HT-29 (cell line): Measurements from ENCODE around the gene LIN9. TPM values are rescaled to one million over a fixed set of nuclear protein-coding genes. Genes with fewer than 3 reads are reported as not detected.

Source experiments
- DNase-seq: peaks from one replicate; pipeline ENCODE4 v3.0.0-alpha.2; 2015; ENCODE audit warnings: low spot score
- total RNA-seq: library from RNA; depleted of rRNA; stranded (reverse); fragments of >200 nt; shearing (Covaris generic); gene quantifications from 2 replicates; pipeline ENCODE4 v1.2.3, GENCODE V29; 2014

Gene LIN9
- total RNA-seq, 1 experiment from 2014 or later, result 7.5 TPM

DNA sequence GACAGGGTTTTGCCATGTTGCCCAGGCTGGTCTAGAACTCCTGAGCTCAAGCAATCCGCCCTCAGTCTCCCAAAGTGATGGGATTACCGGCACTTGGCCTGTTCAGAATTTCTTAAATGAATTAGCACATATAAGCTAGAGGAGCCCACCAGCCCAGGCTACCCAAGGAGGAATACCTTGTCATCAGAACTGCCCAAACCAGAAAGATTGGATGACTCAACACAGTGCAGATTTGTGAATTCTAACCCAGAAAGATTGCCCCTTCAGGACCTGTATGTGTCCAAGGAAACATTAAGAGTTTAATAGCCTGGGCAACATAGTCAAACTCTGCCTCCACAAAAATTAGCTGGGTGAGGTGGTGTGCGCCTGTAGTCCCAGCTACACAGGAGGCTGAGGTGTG lies 14.0 kb upstream of the LIN9 start:
- DNase-seq, result no peak

DNA sequence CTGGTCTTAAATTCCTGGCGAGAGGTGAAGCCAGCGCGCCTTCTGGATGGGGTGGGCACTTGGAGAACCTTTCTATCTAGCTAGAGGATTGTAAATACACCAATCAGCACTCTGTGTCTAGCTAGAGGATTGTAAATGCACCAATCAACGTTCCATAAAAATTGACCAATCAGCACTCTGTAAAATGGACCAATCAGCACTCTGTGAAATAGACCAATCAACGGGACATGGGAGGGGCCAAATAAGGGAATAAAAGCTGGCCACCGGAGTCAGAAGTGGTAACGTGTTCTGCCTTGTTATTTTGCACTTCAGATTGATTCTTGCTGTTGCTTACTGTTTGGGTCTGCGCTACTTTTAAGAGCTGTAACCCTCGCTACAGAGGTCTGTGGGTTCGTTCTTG lies 12.0 kb upstream of the LIN9 start:
- DNase-seq, result no peak

GRCh38 chr1:226318471-226318870 lies 9.5 kb upstream of the LIN9 start:
- no peak for DNase-seq

- no peak for DNase-seq
Measured at GRCh38 chr1:226314055-226314454, 5.1 kb upstream of the LIN9 start.

GRCh38 chr1:226312065-226312464 lies 3.1 kb upstream of the LIN9 start:
- DNase-seq, result no peak

DNA sequence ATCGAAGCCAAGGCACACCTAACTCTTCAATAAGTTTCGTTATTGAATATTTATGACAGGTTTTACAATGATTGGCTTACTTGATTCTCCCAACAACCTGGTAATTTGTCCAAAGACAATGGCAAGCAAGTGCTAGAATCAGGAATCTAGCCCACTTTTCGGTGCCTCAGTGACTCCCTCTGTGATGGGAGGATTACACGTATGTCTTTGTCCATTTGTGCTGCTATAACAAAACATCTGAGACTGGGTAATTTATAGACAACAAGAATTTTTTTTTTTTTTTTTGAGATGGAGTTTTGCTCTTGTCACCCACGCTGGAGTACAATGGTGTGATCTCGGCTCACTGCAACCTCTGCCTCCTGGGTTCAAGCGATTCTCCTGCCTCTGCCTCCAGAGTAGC lies 2.4 kb upstream of the LIN9 start:
- no peak for DNase-seq

DNA sequence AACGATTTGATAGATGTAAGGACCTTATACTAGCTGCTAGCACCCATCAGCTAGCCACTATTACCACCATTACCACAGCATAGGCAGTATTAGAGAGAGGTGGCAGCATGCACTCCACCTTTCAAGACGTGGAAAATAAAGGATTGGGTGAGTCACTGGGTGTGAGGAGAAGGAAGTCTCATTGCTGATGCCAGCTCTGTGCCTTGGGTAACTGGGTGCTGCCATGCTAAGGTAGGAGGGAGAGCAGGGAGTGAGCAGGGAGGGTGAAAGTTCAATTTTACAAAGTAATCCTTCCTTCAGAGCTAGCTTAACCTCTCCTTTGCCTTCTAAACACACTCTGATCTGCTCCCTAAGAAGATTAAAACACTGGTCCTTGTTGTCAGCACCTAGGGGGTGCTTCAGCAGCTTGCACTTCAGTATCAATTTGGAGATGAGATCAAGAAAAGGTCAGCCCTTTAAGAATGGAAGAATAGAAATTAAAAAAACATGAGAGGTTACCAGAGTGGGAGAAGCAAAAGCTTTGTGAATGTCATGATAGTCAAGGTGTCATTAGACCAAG lies 1.8 kb upstream of the LIN9 start:
- DNase-seq, result peak; percentile 54

- no peak for DNase-seq
Measured at GRCh38 chr1:226310245-226310540, 1.2 kb upstream of the LIN9 start.

DNA sequence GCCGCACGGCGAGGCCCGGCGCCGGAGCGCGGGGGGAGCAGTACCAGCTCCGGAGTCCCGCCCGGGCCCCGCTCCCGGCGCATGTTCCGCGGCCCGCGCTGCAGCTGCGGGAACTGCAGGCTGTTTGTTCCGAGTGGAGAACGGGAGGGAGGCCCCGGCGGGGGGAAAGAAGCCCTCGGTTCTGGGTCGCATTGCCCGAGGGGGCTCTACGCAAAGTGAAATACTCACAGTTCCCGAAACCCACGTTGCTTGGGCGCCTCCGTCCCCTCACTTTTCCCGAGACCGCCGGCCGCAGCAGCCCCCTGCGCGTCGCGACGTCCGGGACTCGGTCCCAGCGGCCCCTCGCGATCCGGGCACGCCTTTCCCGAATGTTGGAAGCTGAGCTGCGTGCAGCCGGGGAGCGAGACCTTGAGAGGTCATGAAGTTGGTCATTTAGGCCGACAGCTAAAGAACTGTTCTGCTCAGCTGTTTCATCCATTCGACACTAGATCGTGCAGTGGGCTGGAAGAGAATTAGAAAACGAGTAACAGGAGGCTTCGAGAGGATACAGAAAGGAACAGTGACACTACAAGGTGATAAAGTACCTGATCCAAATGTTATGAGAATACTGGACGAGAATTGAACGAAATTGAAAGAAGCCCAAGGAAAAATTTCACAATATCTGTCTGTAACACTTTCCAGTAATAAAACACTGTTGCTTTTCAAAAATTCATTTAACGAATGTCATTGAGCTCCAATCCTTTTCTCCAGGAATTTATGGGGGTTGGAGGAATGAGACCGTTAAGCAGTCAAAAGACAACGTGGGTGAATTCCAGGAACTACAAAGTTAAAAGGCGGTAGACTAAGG lies 657 bp upstream of the LIN9 start:
- peak; percentile 41 for DNase-seq

GRCh38 chr1:226308166-226308722 lies 720 bp downstream of the LIN9 start:
- DNase-seq, result peak; percentile 28

- DNase-seq, result no peak
Measured at GRCh38 chr1:226306425-226306824, 2.5 kb downstream of the LIN9 start.

DNA sequence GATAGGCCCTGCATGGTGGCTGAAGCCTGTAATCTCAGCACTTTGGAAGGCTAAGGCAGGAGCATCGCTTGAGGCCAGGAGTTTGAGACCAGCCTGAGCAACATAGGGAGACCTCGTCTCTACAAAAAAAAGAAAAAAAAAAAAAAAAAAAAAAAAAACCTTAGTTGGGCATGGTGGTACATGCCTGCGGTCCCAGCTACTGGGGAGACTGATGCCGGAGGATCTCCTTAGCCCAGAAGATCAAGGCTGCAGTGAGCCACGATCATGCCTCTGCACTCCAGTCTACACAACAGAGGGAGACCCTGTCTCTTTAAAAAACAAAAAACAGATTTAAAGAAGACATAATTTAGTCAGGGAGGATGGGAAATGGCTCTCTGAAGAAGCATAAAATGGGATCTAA lies 3.8 kb downstream of the LIN9 start:
- no peak for DNase-seq

- peak; percentile 11 for DNase-seq
Measured at GRCh38 chr1:226304291-226304955, 4.5 kb downstream of the LIN9 start.

GRCh38 chr1:226302731-226303130 lies 6.2 kb downstream of the LIN9 start:
- no peak for DNase-seq

- DNase-seq, result no peak
Measured at GRCh38 chr1:226296911-226297310, 12.1 kb downstream of the LIN9 start.

GRCh38 chr1:226293553-226293920 lies 15.4 kb downstream of the LIN9 start:
- no peak for DNase-seq

GRCh38 chr1:226292874-226293552 lies 16.0 kb downstream of the LIN9 start:
- DNase-seq, result no peak

- no peak for DNase-seq
Measured at GRCh38 chr1:226287587-226287986, 21.4 kb downstream of the LIN9 start.

GRCh38 chr1:226281058-226281457 lies 27.9 kb downstream of the LIN9 start:
- DNase-seq, result no peak

GRCh38 chr1:226279498-226279897 lies 29.5 kb downstream of the LIN9 start:
- DNase-seq, result no peak

DNA sequence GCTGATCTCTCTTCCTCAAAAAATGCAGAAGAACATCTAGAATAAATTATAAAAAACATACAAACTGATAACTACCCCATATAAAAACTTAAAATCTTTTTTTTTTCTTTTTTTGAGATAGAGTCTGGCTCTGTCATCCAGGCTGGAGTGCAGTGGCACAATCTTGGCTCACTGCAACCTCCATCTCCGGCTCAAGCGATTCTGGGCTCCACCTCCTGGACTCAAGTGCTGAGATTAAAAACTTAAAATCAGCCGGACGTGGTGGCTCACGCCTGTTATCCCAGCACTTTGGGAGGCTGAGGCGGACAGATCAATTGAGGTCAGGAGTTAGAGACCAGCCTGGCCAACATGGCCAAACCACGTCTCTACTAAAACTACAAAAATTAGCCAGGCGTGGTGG lies 31.1 kb downstream of the LIN9 start:
- DNase-seq, result no peak

GRCh38 chr1:226276987-226277386 lies 32.0 kb downstream of the LIN9 start:
- DNase-seq, result no peak
